HG02571 (cell line): ENCODE data around the gene SRGAP2B.
"Not testable (repeated sequence)": the region's sequence is repeated elsewhere in the genome, so short reads cannot be mapped to it uniquely, and the experiment has no call there.

ENCODE experiments used
- ATAC-seq: cut with Tn5 transposase; IDR thresholded peaks from one replicate; pipeline ENCODE4 v1.9.1; 2021; ENCODE audit warnings: mild to moderate bottlenecking, moderate library complexity; ENCODE audit not compliant: unreplicated experiment

SRGAP2B gene

DNA sequence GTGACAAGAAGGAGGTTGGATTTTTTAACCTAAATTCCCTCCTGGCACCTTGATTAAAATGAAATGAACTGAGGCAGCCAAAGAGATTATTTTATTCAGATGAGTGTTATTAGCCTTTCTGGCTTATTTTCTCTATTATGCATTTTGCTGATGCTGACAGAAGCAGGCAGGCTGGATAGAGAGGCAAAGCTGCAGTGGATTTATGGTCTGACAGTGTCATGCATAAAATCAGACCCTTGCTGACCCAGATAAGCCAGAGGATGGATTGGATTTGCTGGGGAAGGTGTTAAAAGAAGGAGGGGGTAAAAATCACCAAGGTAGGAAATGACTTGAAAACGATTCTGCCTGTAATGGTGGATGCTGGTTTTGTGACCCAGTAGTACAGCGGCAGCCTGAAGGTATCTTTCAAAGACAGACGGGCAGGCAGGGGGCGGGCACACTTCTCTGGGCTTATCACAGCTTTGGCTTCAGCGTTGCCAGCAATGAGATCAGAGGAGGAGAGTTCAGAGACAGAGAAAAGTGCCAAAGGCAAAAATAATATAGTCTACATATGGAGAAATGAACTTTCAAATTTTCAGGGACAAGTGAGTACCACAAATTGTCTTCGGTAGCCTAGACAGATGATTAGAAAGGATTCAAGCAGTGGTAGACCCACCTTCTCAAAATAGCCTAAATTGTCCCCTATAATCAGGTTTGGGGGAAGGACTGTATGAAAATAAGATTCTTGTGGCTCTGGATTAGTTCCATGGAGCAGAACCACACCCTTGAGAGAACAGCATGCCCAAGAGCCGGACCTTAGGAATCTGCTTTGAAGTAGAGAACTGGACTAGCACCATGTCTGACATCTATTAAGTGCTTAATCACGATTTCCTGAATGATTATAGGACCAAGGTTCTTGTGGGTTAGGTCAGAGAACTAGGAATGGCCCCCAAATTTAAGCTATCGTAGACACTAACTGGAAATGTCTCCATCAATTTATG, 133.2 kb downstream of the SRGAP2B start:
- ATAC-seq = not testable (repeated sequence)

DNA sequence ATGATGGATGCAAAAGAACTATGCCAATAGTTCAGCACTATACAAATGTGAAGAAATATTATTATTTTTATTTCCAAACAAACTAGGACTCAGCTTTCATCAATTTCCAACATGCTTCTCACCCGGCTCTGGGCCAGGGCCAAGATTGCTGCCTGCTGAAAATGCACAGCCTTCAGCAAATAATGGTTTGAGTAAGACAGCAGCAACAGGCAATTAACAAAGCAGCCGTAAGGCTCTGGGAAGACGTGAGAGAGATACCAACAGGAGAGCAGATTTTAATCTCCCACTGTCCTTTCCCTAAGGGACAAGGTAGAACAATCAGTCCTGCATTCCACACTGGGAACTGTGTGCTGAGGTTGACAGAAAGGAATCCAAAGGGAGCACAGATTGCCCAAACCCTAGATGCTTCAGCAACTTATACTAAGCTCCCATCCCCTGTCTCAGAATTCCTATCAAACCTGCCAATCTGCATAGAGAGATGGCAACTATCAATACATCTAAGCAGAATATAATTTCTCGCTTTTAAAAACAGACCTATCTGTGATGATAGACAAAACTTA, 134.1 kb downstream of the SRGAP2B start:
- ATAC-seq = not testable (repeated sequence)

DNA sequence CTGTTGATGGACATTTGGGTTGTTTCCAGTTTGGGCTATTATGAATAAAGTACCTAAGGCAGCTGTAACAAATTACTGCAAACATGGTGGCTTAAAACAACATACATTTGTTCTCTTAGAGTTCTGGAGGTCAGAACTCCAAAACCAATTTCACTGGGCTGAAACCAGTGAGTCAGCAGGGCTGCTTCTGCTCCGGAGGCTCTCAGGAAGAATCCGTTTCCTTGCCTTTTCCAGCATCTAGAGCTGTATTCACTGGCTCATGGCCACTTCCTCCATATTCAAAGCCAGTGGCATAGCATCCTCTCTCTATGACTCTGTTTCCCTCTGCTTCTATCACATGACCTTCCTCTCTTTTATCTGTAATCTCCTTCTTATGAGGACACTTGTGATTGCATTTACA, 146.7 kb downstream of the SRGAP2B start:
- not testable (repeated sequence) for ATAC-seq

DNA sequence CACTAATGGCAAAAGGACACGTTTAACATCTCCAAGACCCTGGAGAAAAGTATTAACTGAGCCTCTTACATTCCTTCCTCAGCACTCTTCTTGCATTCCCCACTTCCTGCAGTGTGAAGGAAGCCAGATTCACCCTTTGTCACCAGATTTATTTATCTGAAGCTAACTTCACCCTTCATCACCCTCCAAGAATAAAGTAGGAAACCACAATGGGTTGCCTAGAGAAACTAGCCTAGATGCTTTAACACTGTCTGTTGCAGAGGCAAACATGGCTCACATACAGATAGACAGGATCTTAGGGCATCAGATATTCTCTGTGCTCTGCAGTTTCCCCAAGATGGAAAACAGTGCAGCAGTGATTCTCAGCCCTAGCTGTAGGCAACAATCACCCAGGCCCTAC, 147.6 kb downstream of the SRGAP2B start:
- ATAC-seq = not testable (repeated sequence)

DNA sequence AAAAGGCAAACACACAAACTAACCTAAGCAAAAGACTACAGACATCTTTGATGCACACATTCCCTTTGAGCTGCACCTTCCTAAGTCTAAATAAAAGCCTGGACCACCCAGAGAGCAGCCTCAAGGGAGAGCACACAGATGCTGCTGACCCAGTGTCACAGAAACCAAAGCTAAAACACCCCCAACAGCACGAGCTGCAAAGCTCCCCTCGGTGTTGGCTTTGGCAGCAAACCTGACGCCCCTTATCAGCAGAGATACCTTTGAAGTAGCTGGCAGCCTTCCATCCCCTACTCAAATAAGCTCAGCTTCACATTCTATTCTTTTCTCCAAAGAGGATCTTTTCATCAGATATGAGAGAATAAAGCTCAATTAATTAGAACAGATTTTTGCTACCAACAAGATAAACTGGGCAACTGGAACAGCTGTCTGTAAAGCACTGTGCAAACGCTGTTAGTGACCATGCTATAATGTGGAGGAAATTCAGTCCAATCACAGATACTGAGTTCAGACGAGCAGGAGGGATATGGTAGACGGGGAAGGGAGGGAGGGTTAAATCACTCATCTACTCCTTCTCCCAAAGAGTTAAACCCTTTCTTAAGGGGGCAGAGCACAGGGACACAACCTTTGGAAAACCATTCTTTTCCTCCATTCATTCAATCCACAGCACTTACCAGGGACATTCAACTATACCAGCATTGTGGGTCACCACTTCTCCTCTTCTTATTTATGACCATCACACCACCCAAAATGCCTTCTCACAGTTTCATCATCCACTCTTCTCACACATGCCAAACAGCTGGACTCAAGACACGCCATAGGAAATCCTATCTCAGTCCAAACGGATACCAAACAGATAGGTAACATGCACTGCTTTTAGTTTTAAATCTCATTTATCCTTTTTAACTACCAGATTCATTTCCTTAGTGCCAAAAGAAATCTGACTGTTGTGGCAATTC, 148.3 kb downstream of the SRGAP2B start:
- not testable (repeated sequence) for ATAC-seq

DNA sequence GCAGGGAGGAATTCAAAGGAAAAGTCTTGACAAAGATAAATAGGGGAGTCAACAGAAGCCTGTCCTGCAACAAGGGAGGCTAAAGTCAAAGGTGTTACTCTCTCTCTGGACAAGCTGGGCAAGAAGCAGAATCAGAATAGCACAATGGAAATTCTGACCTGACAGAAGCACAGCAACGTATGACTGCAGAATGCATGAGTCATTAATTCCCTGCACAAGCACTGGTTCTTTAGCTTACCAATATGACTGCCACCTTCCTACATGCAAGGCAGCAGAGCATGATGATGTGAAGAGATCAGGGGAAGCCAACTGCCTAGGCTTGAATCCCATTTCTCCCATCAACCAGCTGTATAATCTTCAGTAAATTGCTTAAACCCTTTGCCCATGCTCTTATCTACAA, 153.4 kb downstream of the SRGAP2B start:
- not testable (repeated sequence) for ATAC-seq

DNA sequence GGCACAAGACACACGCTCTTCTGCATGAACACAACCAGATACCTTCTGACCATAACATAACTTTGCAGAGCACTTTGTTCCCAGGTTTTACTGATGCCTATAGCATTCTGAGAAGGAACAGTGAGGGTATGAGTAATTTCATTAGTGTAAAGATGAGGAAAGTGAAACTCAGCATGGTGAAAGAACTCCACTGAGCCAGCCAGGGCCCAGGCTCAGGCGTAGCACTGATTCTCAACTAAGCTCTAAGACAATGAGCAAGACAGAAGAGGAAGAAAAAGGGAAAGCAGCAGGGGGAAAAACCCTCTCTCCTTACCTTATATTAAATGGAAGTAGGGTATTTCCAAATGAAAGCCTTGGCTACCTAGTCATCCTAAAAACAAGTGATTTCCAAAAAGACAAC, 155.1 kb downstream of the SRGAP2B start:
- ATAC-seq = not testable (repeated sequence)

DNA sequence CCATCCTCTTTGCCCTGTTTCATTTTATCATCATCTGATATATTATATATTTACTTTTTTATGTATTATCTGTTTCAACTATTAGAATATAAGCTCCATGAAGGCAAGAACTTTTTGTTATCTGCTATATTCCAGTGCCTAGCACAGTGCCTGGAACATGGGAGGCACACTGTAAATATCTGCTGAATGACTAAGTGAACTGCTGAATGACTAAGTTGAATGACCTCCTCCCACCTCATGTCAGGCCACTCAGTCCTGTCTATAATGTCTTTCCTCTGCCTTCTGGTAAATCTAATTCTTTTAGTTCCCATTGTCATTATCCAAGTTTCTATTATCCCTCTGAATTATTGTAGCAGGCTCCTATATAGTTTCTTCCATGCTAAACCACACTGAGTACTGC, 156.5 kb downstream of the SRGAP2B start:
- ATAC-seq = not testable (repeated sequence)

DNA sequence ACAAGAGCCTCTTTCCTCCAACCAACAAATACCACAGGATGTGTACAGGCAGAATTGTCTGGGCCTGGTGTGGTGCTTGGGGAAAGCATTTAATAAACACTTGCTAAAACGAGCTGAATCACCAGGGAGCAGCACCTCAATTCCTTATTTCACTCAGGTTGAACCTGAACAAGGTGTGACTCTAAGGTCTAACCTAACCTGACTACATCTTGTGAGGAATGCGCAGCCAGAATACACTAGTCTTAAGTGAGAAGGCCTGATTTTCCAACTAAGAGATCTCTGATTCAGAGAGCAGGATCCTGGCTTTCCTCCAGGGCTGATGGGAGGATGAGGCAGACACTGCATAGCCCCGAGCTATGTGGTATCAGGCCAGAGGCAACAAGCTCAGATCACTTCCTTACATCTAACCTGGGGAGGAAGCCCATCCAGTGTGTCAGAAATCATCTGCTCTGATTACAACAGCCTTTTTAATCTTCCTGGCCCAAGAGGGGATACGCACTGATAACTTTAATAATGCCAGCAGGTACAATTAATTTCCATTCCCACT, 158.9 kb downstream of the SRGAP2B start:
- not testable (repeated sequence) for ATAC-seq

DNA sequence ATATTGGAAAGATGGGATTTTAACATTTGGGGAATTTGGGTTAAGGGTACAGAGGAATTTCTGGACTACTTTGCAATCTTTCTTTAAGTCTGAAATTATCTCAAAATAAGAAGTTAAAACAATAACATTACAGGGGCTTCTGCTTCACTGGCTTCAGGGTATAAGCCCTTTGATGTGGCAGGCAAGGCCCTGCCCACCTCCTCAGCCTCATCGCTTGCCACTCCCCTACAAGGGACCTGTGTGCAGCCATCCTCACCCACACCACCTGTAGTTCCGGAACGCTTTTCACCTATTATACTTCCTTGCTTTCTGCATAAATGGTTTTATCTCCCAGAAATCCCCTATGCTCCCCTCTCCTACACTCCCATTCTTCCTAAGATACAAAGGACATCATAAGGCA, 159.8 kb downstream of the SRGAP2B start:
- not testable (repeated sequence) for ATAC-seq

DNA sequence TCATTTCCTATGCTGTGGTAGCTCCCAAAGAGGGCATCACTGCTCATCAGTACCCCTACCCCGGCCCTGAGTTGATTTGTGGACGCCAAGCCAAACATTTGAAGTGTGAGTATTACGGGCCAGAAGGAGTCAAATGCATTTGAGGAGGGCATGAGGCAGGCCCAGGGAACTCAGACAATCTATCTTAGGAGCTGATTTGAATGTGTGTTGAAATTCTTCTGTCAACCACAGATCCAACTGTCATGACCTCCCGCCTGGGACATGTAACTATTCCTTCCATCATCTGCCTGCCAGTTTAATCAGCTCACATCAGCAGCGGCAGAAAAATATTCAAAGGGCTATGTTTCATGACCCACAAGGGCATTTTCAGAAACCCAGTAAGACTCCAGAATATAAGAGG, 162.1 kb downstream of the SRGAP2B start:
- not testable (repeated sequence) for ATAC-seq

DNA sequence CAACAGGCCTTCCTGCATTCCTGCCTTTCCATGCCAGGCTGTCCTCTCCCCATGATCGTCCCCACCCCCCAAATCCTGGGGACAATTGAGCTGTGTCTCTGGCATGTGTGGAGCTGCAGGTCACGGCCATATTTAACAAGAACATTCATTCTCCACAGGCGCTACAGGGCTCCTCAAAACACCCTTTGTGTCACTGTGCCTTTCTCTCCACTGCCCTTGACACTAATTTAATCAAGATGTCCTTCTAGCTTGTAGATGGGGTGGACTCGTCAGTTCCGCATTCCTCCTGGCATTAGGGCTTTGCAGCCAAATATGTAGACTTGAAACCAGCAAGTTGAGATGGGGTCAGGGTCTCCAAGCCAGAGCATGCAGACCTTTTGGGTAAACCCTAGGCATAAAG, 163.0 kb downstream of the SRGAP2B start:
- not testable (repeated sequence) for ATAC-seq

DNA sequence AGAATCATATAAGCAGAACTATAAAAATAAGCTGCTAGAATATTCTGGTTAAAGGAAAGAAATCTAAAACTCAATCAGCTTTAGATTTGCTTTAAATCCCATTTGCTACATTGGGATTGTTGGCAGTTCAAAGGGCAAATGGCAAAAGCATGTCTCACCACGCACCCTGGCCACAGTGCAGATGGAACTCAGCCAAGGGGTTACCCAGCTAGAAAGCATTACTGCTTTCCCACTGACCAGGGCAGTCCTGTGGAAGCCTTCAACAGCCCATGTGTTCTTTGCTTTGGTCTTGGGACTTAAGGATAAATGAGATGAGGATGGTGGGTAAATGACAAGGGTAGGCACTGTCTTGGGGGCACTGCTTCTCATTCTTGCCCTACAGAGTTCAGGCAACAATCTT, 163.6 kb downstream of the SRGAP2B start:
- not testable (repeated sequence) for ATAC-seq

DNA sequence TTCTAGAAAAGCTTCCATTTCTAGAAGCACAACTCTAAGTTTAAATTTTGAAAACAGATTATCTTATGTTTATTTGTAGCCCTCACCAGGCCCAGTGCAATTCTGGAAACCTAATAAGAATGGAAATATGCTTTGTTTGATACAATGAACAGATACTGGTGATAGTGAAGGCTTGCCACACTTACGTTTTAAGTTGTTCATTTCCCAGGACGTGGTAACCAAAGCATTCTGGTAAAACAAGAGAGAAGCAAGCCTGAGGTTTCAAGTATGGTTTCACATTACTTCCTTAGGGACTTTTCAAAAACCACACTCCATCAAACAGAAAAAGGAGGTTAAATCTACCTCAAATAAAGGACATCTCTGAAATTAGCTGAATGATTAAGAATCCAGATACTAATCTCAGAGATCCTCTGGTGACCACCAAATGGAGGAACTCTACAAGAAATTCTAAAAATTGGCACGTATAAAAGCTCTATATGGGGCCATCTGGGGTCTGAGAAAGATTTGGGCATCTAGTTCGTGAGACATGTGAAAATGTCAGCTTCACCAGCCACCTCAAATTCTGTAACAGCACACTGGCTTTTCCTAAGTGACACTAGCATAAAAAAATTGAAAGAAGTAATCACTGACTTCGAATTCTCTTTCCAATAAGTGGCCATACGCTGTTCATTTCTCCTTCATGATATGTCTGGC, 164.9 kb downstream of the SRGAP2B start:
- not testable (repeated sequence) for ATAC-seq

DNA sequence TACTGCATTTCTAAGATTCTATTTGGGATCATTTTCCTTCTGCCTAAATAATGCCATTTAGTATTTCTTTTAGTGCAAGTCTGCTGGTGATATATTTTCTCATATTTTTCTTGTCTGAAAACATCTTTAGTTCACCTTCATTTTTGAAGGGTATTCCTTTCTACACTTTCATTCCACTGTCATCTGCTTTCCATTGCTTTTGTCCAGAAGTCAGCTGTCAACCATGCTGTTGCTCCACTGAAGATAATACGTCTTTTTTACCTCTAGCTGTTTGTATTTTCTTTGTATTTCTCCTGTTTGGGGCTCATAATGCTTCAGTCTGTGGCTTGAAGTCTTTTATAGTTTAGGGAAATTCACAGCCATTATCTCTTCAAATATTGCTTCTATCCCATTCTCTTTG, 167.8 kb downstream of the SRGAP2B start:
- not testable (repeated sequence) for ATAC-seq

DNA sequence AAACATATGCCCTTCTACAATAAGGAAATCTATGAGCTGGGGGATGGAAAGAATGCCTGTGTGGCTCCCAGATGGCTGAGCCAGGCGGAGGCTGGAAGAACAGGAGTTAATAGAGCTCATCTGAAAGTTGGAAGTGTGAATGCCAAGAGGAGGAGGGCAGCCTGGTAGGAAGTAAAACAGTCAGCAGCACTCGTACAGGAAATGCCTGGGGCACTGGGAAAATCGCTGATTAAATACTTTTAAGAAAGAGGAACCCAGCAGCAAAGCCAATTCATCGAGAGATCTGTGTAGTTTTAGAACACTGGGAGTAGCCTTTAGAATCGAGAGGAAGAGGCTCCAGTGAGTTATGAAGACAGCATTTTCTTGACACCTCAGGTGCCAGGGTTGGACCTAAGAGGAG, 171.5 kb downstream of the SRGAP2B start:
- ATAC-seq = not testable (repeated sequence)

DNA sequence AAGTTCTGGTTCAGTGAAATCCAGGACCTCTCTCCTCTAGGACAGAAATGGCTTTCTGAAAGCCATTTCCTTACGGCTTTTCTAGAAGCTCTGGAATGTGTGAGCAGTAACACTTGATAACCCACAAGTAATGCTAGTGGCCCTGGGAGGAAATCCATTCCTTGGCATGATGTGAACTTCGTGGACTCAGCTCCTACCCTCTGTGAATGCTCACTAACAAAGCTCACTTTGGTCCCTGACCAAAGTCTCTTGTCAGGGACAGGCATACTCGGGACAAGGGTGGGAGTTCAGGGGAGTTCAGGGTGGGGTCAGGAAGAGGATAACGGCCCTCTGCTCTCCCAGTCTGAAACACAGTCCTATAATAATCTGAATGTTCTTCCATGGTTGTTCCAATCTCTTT, 172.3 kb downstream of the SRGAP2B start:
- ATAC-seq = not testable (repeated sequence)

DNA sequence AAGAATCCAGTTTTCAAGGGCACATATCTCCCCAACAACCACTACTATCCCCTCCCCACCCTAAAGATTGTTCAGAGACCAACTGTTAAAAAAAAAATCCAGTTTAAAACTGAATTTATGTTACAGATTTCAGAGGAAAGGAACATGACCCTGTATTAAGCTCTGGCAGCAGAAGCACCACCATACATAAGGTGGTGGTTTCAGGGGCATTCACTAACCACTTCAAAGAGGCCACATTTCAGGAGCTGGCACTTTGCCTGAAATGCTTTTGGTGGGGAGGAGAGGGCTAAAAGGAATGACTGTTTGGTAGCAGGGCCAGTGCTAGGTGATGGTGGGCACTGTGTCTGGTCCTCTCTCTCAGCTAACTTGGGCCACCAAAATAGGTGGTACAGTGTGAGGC, 176.0 kb downstream of the SRGAP2B start:
- ATAC-seq = not testable (repeated sequence)

DNA sequence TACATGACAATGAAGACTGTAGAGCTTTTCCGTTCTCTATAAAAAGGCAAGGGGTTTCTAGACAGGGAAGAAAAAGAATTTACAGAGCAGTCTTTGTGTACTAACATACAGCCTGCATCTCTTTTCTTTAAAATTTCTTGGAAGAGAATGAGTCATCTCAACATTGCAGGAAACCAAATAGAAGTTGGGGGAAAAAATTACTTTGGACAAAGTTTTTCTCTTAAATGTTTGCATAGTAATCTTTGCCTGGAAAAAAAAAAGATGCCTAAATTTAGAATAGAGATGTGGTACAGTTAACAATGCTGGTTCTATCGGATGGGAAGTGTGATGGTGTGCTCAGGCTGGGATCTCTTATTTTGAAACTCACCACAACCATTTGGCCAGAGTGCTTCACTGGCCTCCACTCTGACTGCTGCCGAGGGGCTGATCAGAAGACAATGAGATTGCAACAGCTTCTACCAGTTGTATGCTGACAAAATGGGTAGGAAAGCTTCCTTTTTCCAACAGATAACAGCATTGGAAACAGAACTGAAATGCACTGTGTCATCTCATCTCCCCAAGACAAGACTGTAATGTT, 177.0 kb downstream of the SRGAP2B start:
- not testable (repeated sequence) for ATAC-seq
